GM21717 (cell line): ENCODE data around the gene PIK3CG.
A peak's percentile ranks its signal among the peaks of the same experiment; 100 is the strongest.

Experiments used
- ATAC-seq: cut with Tn5 transposase; IDR thresholded peaks from one replicate; pipeline ENCODE4 v1.9.1; 2021; ENCODE audit warnings: mild to moderate bottlenecking, moderate library complexity; ENCODE audit not compliant: unreplicated experiment

PIK3CG gene

GRCh38 chr7:106858618-106859532 is 6.2 kb upstream of the PIK3CG start:
- ATAC-seq = no peak

DNA sequence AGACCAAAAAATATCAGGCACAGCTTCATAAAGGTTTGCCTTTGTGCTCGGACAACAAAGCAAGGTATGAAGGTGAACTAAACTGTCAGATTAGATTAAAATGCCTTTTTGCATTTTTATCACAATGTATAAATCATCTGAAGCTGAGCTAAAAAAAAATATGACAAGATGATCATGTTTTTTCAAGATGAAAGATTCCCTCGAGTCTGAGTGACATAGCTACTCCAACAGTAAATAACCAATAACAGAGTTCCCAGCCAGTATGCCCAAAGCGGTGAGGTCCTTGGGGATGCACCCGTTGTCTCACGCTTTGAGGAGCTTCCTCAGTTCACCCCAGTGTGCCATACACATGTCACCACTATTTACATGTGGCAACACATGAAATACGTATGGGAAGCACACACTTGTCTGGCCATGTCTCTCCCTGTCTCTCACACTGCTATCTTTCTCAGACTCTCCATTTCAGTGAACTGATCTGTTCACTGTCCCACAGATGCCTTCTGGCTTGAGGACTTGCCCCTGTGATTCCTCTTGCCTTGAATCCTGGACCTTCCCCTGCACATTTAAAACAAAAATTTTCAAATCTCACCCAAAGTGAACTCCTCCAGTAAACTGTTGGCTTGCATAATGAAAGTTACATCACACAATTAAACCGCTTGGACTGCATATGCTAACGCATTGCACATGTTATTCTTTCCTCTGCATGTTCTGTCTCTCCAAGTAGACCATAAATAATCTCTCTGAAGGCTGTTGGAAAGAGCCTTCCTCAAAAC is 2.6 kb upstream of the PIK3CG start:
- ATAC-seq = no peak

GRCh38 chr7:106863274-106863997 is 1.6 kb upstream of the PIK3CG start:
- no peak for ATAC-seq

- ATAC-seq = peak; percentile 35
Observed at GRCh38 chr7:106864298-106865081, 592 bp upstream of the PIK3CG start.

DNA sequence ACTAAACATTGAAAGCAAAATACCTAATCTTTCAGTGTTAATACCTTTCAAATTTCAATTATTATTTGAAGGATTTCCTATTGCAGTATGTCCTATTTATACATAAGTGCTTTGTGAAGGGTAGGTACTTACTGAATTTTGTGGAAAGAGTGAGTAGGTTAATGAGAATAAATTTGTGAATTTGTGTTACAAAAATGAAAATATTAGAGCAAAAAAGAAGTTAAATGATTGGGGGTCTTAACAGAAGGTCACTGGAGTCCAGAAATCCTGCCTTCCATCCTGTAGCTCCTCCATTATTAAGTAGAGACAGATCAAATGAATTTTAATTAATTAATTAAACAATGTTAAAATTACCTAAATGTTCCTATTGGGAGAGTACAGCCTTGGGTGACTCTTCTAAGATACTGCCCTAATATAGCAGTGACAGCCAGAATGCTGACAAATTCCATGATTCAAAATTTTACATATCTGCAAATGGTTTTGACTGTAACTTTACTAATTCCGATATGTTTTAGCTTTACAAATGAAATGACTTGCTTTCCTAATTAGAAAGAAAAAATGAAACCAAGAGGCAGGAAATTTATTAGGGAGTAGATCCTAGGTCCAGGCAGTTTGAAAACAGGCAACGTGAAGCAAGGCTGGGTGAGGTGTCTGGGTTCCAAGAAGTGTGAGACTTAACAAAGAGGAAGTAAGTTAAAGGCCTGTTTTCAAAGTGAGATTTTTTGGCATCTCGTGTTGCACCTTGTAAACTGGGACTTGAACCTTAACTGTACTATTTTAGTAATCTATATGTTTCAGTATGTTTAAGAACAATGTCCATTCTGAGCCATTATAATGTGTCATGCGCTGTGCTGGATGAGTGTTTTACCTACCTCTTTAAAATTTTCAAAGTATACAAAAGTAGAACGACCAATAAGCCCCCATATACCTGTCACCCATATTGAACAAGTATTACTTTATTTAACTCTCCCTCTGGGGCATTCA is 1.5 kb downstream of the PIK3CG start:
- ATAC-seq = peak; percentile 39

DNA sequence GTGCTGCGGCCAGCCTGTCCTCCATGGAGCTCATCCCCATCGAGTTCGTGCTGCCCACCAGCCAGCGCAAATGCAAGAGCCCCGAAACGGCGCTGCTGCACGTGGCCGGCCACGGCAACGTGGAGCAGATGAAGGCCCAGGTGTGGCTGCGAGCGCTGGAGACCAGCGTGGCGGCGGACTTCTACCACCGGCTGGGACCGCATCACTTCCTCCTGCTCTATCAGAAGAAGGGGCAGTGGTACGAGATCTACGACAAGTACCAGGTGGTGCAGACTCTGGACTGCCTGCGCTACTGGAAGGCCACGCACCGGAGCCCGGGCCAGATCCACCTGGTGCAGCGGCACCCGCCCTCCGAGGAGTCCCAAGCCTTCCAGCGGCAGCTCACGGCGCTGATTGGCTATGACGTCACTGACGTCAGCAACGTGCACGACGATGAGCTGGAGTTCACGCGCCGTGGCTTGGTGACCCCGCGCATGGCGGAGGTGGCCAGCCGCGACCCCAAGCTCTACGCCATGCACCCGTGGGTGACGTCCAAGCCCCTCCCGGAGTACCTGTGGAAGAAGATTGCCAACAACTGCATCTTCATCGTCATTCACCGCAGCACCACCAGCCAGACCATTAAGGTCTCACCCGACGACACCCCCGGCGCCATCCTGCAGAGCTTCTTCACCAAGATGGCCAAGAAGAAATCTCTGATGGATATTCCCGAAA is 2.7 kb downstream of the PIK3CG start:
- ATAC-seq = no peak

GRCh38 chr7:106868364-106868763 is 3.3 kb downstream of the PIK3CG start:
- ATAC-seq = no peak

DNA sequence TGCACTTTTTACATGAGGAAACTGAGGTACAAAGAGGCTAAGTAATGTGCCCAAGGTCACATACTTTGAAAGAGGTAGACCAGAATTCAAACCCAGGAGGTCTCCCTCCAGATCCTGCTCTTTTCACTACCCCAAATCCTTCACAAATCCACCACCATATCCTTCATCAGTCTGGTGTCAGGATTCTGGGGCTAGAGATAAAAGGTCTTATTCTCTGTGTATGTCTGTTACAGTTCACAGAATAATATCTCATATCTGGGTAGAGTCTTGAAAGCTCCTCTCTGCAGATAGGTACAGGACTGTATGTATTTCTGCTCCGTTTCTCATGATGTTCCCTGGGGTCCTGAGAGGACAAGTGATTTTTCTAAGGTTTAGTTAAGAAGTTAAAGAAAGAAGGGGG is 4.9 kb downstream of the PIK3CG start:
- ATAC-seq = no peak

- no peak for ATAC-seq
Observed at GRCh38 chr7:106870528-106870927, 5.4 kb downstream of the PIK3CG start.

DNA sequence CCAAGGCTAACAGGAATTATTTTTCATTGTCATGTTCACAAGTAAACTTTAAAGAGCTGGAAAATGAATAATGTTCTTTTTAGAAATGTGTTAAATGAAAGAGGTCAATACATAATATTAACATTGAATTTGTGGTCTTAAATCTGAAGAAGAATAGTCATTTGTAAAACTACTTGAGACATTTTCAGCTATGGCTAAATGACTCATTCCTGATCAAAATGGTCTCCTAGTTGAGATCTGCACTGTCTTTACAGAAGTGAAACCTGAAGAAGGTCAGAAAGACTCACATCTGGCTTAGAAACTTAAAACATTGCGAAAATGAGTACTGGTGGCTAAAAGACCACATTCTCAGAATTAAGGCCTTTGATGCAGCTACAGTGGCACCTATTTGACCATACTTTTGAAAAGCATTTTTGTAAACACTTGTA is 5.9 kb downstream of the PIK3CG start:
- peak; percentile 86 for ATAC-seq

GRCh38 chr7:106871793-106872571 is 6.9 kb downstream of the PIK3CG start:
- no peak for ATAC-seq

DNA sequence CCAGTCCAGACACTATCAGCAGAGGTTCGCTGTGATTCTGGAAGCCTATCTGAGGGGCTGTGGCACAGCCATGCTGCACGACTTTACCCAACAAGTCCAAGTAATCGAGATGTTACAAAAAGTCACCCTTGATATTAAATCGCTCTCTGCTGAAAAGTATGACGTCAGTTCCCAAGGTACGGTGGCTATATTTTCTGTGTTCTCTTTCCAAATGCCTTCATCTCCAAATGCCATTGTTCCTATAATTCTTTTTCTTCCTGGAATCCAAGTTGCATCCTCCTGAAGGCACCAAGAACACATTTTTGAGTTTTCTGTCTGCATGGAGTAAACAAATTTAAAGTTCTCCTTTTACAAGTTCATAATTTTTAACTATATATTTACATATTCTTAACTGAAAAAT is 7.7 kb downstream of the PIK3CG start:
- no peak for ATAC-seq

GRCh38 chr7:106874076-106874475 is 9.0 kb downstream of the PIK3CG start:
- no peak for ATAC-seq

GRCh38 chr7:106875508-106875907 is 10.4 kb downstream of the PIK3CG start:
- no peak for ATAC-seq

- no peak for ATAC-seq
Observed at GRCh38 chr7:106878748-106879439, 13.8 kb downstream of the PIK3CG start.

DNA sequence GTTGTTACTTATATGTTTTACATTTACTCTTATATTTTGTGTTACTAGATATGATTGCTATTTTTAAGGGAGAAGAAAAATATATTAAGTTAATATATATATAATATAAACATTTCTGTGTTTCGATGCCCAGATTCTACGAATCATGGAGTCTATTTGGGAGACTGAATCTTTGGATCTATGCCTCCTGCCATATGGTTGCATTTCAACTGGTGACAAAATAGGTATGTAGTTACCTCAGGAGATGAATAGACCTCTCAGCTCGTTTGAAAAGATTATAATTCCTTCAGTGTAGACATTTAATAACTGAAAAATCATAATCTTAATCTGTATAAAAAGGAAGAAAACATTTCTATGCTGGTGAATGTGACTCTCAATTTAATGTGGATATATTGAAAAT is 16.9 kb downstream of the PIK3CG start:
- no peak for ATAC-seq

DNA sequence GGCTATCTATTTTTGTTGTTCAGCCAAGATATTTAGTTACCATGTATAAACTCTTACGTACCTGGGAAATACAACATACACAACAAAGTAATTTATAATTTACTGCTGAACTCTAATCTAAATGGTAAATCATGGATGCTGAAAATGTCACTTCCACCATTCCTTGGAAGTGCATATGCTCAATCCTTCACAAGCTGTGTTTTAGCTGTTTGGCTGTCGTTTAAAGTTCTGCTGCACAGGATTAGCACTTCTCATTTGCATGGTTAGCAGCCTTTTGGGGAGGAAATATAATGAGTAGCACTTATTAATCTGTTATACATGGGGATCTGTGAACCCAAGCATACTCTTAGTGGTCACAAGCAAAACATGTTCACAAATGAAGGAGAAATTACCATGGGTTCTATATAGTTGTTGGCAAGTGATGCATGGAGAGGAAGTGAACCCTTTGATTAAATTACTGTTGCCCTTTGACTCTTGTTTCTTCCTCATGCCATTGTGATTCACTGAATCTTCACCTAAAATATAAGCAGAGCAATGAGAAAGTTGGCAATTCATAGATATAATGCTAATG is 18.5 kb downstream of the PIK3CG start:
- no peak for ATAC-seq
